Karpas-422 (cell line): ENCODE measurements around the gene VPS50. TPM values are rescaled to one million over a fixed set of nuclear protein-coding genes. Genes with fewer than 3 reads are reported as not detected.

ENCODE experiments used
- DNase-seq: peaks from one replicate; pipeline ENCODE4 v3.0.0-alpha.2; 2015
- H2AFZ ChIP-seq: fragments of 200-600 bp; sonication (generic); 2 replicates; pipeline ENCODE4 v1.6.1; 2014; ENCODE audit warnings: antibody characterized with exemption, low read length, mixed read lengths
- H3K27ac ChIP-seq: fragments of 200-600 bp; sonication (generic); 2 replicates; pipeline ENCODE4 v1.5.1; 2014; ENCODE audit warnings: mild to moderate bottlenecking, low read length, moderate library complexity
- H3K27me3 ChIP-seq: fragments of 200-600 bp; sonication (generic); 2 replicates; pipeline ENCODE4 v1.6.1; 2014; ENCODE audit warnings: low read length, mixed read lengths
- H3K36me3 ChIP-seq: fragments of 200-600 bp; sonication (generic); 2 replicates; pipeline ENCODE4 v1.6.1; 2014; ENCODE audit warnings: low read length, mixed read lengths; ENCODE audit not compliant: insufficient read depth
- H3K4me1 ChIP-seq: fragments of 200-600 bp; sonication (generic); 2 replicates; pipeline ENCODE4 v1.6.1; 2014; ENCODE audit warnings: mild to moderate bottlenecking, low read length, mixed read lengths
- H3K4me2 ChIP-seq: fragments of 200-600 bp; sonication (generic); 2 replicates; pipeline ENCODE4 v1.6.1; 2014; ENCODE audit warnings: low read length, low read depth, mild to moderate bottlenecking; ENCODE audit not compliant: poor library complexity, severe bottlenecking
- H3K4me3 ChIP-seq: fragments of 200-600 bp; sonication (generic); 2 replicates; pipeline ENCODE4 v1.5.1; 2014; ENCODE audit warnings: mild to moderate bottlenecking, antibody characterized with exemption, low read length, mixed read lengths
- H3K79me2 ChIP-seq: fragments of 200-600 bp; sonication (generic); 2 replicates; pipeline ENCODE4 v1.6.1; 2014; ENCODE audit warnings: mild to moderate bottlenecking, low read length, mixed read lengths
- H3K9ac ChIP-seq: fragments of 200-600 bp; sonication (generic); 2 replicates; pipeline ENCODE4 v1.6.0; 2014; ENCODE audit warnings: low read length
- H3K9me2 ChIP-seq: fragments of 200-600 bp; sonication (generic), shearing (Covaris generic); replicated peaks from 2 replicates; pipeline ENCODE4 v1.6.0; 2014; ENCODE audit warnings: mild to moderate bottlenecking, low read length, moderate library complexity; ENCODE audit not compliant: insufficient read depth
- H3K9me3 ChIP-seq: fragments of 300-700, 200-600 bp; sonication (generic); 2 replicates; pipeline ENCODE4 v1.6.1; 2014; ENCODE audit warnings: low read length, mixed read lengths
- H4K20me1 ChIP-seq: fragments of 200-600 bp; sonication (generic); 2 replicates; pipeline ENCODE4 v1.6.1; 2014; ENCODE audit warnings: mild to moderate bottlenecking, antibody characterized with exemption, low read length, low read depth; ENCODE audit not compliant: insufficient read depth
- total RNA-seq: library from RNA; depleted of rRNA; stranded (reverse); fragments of >200 nt; shearing (Covaris generic); gene quantifications from 2 replicates; pipeline ENCODE4 v1.2.3, GENCODE V29; 2014; ENCODE audit warnings: low replicate concordance

VPS50 gene
- total RNA-seq, 1 experiment from 2014 or later = 21.1 TPM

GRCh38 chr7:93298206-93298605 lies 66.0 kb downstream of the VPS50 start:
- H4K20me1 ChIP-seq = no peaks in the 10 kb centered on the region
- H3K4me2 ChIP-seq = no peak overlapping the region
- H3K4me3 ChIP-seq = no peak overlapping the region
- H2AFZ ChIP-seq = no peak overlapping the region
- no peaks in the 10 kb centered on the region for H3K9me2 ChIP-seq
- H3K36me3 ChIP-seq = no peaks in the 10 kb centered on the region
- peaks cover 4% of the 10 kb centered on the region; the same call in 1 of the 2 replicates for H3K4me1 ChIP-seq
- no peaks in the 10 kb centered on the region for H3K9me3 ChIP-seq
- no peak overlapping the region for H3K9ac ChIP-seq
- DNase-seq = no peak
- H3K27ac ChIP-seq = no peak overlapping the region
- H3K27me3 ChIP-seq = no peaks in the 10 kb centered on the region
- H3K79me2 ChIP-seq = no peaks in the 10 kb centered on the region

GRCh38 chr7:93298671-93299070 lies 66.5 kb downstream of the VPS50 start:
- no peaks in the 10 kb centered on the region for H3K27me3 ChIP-seq
- no peak overlapping the region for H3K4me2 ChIP-seq
- H3K27ac ChIP-seq = no peak overlapping the region
- no peak for DNase-seq
- no peaks in the 10 kb centered on the region for H4K20me1 ChIP-seq
- H3K4me3 ChIP-seq = no peak overlapping the region
- H3K9me3 ChIP-seq = no peaks in the 10 kb centered on the region
- no peak overlapping the region for H2AFZ ChIP-seq
- H3K79me2 ChIP-seq = no peaks in the 10 kb centered on the region
- no peak overlapping the region for H3K9ac ChIP-seq
- H3K9me2 ChIP-seq = no peaks in the 10 kb centered on the region
- H3K36me3 ChIP-seq = no peaks in the 10 kb centered on the region
- peaks cover 4% of the 10 kb centered on the region; the same call in 1 of the 2 replicates for H3K4me1 ChIP-seq

- H3K4me2 ChIP-seq = no peak overlapping the region
- no peak overlapping the region for H2AFZ ChIP-seq
- no peaks in the 10 kb centered on the region for H3K4me1 ChIP-seq
- H3K9me2 ChIP-seq = no peaks in the 10 kb centered on the region
- no peaks in the 10 kb centered on the region for H3K36me3 ChIP-seq
- H3K79me2 ChIP-seq = no peaks in the 10 kb centered on the region
- no peak overlapping the region for H3K4me3 ChIP-seq
- no peaks in the 10 kb centered on the region for H4K20me1 ChIP-seq
- H3K27me3 ChIP-seq = no peaks in the 10 kb centered on the region
- DNase-seq = no peak
- H3K27ac ChIP-seq = no peak overlapping the region
- H3K9ac ChIP-seq = no peak overlapping the region
- no peaks in the 10 kb centered on the region for H3K9me3 ChIP-seq
Observed at GRCh38 chr7:93301736-93302135, 69.6 kb downstream of the VPS50 start.

- no peak for DNase-seq
- H3K27ac ChIP-seq = no peak overlapping the region
- no peak overlapping the region for H3K4me3 ChIP-seq
- H3K9me3 ChIP-seq = no peaks in the 10 kb centered on the region
- no peak overlapping the region for H2AFZ ChIP-seq
- no peaks in the 10 kb centered on the region for H3K27me3 ChIP-seq
- no peak overlapping the region for H3K4me2 ChIP-seq
- H4K20me1 ChIP-seq = no peaks in the 10 kb centered on the region
- no peaks in the 10 kb centered on the region for H3K79me2 ChIP-seq
- no peak overlapping the region for H3K9ac ChIP-seq
- no peaks in the 10 kb centered on the region for H3K36me3 ChIP-seq
- no peaks in the 10 kb centered on the region for H3K4me1 ChIP-seq
- peaks cover 6% of the 10 kb centered on the region; the same call in 1 of the 2 replicates for H3K9me2 ChIP-seq
Observed at GRCh38 chr7:93307131-93307660, 75.0 kb downstream of the VPS50 start.

GRCh38 chr7:93307943-93308342 lies 75.8 kb downstream of the VPS50 start:
- H3K9ac ChIP-seq = no peak overlapping the region
- no peaks in the 10 kb centered on the region for H3K36me3 ChIP-seq
- H3K4me2 ChIP-seq = no peak overlapping the region
- H3K4me3 ChIP-seq = no peak overlapping the region
- no peak for DNase-seq
- H3K79me2 ChIP-seq = no peaks in the 10 kb centered on the region
- peaks cover 6% of the 10 kb centered on the region; the same call in 1 of the 2 replicates for H3K9me2 ChIP-seq
- H3K4me1 ChIP-seq = no peaks in the 10 kb centered on the region
- no peak overlapping the region for H3K27ac ChIP-seq
- no peaks in the 10 kb centered on the region for H3K27me3 ChIP-seq
- H4K20me1 ChIP-seq = no peaks in the 10 kb centered on the region
- no peaks in the 10 kb centered on the region for H3K9me3 ChIP-seq
- H2AFZ ChIP-seq = no peak overlapping the region

- Histone ChIP-seq H3K27me3 (no peaks in the 10 kb centered on the region), H3K9me2 (peaks cover 6% of the 10 kb centered on the region; the same call in 1 of the 2 replicates), H3K9me3 (no peaks in the 10 kb centered on the region), H2AFZ (no peak overlapping the region), H3K4me1 (no peaks in the 10 kb centered on the region), H3K9ac (no peak overlapping the region), H4K20me1 (no peaks in the 10 kb centered on the region), H3K4me2 (no peak overlapping the region), H3K36me3 (no peaks in the 10 kb centered on the region), H3K4me3 (no peak overlapping the region), H3K79me2 (no peaks in the 10 kb centered on the region), H3K27ac (no peak overlapping the region)
- no peak for DNase-seq
Observed at GRCh38 chr7:93310346-93310745, 78.2 kb downstream of the VPS50 start.

GRCh38 chr7:93314449-93314848 lies 82.3 kb downstream of the VPS50 start:
- no peaks in the 10 kb centered on the region for H3K27me3 ChIP-seq

GRCh38 chr7:93315896-93316295 lies 83.7 kb downstream of the VPS50 start:
- H3K9me3 ChIP-seq = no peaks in the 10 kb centered on the region
- no peak for DNase-seq
- no peaks in the 10 kb centered on the region for H4K20me1 ChIP-seq
- no peaks in the 10 kb centered on the region for H3K36me3 ChIP-seq
- no peak overlapping the region for H3K9ac ChIP-seq
- H3K27me3 ChIP-seq = no peaks in the 10 kb centered on the region
- H3K27ac ChIP-seq = no peak overlapping the region
- H3K4me3 ChIP-seq = no peak overlapping the region
- no peaks in the 10 kb centered on the region for H3K4me1 ChIP-seq
- no peak overlapping the region for H2AFZ ChIP-seq
- H3K9me2 ChIP-seq = peaks cover 6% of the 10 kb centered on the region; the same call in 1 of the 2 replicates
- H3K4me2 ChIP-seq = no peak overlapping the region
- H3K79me2 ChIP-seq = no peaks in the 10 kb centered on the region

More at GRCh38 chr7:93314449-93314848, 82.3 kb downstream of the VPS50 start:
- H3K9me2 ChIP-seq = peaks cover 6% of the 10 kb centered on the region; the same call in 1 of the 2 replicates
- no peak overlapping the region for H2AFZ ChIP-seq
- H3K9ac ChIP-seq = no peak overlapping the region
- DNase-seq = no peak
- H3K4me3 ChIP-seq = no peak overlapping the region
- H3K4me2 ChIP-seq = no peak overlapping the region
- H3K79me2 ChIP-seq = no peaks in the 10 kb centered on the region
- H3K27ac ChIP-seq = no peak overlapping the region
- H3K4me1 ChIP-seq = no peaks in the 10 kb centered on the region
- H4K20me1 ChIP-seq = no peaks in the 10 kb centered on the region
- H3K9me3 ChIP-seq = no peaks in the 10 kb centered on the region
- no peaks in the 10 kb centered on the region for H3K36me3 ChIP-seq
